Heart left ventricle (tissue), 13 donors: ENCODE measurements around the gene FLVCR2.

Source experiments
- POLR2A ChIP-seq, 2 donors: fragments of 450-650 bp; IDR thresholded peaks; one replicate each; pipeline ENCODE4 v1.6.1; 2017; ENCODE audit warnings: antibody characterized with exemption in 2 of 2, mild to moderate bottlenecking in 2 of 2, moderate library complexity in 2 of 2
- TF ChIP-seq, protein P1 (sequence below), 12 donors: fragments of 200-600 bp; sonication (generic) in 4 of 12; IDR thresholded peaks; one replicate each; pipeline versions ENCODE4 v1.5.0 to v1.8.0; 2018 to 2022; ENCODE audit warnings: antibody characterized with exemption in 12 of 12, mild to moderate bottlenecking in 5 of 12
- donor health status: ischemic (EF 13 %, LVEDD 7.1; RV severe dilation, severe dysfunction).
- donor health status: DM: no; HTN: yes; CAD: no.
- donor health status: DM: no; HTN: no; CAD: no.
- donor health status: ischemic (EF 25% LVEDD 6.9; RV normal size, moderate dysfunction).
- donor health status: ischemic (EF 25% LVEDD 5.7; RV mildly dilated, moderate dysfunction).
- donor health status: ischemic (EF 35%, LVEDD 5.7; RV mildly dilated, moderate dysfunction).
- donor health status: nonischemic (EF 11% LVEDD 7.7; RV severe dilation, severe dysfunction).
- donor health status: DM: yes; HTN: yes; CAD: no.
- donor health status: PGD.
- donor health status: ischemic (EF 29% LVEDD 5.4; RV normal size, mild dysfunction).
- donor health status: nonischemic (EF 23%, LVEDD 6.1; RV moderate dilation, normal function).

DNA sequence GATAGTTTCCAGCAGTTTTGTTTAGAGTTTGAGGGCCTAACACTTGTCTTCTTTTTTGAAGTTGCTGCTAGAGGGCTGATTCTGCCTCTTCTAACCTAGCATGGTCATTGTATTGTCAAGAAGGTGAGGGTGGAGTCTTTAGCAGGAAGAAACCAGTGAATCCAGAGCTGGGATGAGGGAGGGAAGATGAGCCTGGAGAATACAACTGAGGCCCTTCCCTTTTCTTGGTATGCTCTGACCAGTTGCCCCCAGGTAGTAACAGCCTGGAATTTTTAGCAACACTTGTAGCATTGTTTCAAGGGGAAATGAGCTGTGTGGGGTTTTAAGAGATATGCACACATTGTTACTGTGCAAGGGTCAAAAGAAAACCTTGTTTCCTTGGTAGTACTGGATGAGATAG lies 9.0 kb downstream of the FLVCR2 start:
- no peak for TF ChIP-seq POLR2A (IDR thresholded peaks at IDR 0.05)
- TF ChIP-seq, protein P1, sequence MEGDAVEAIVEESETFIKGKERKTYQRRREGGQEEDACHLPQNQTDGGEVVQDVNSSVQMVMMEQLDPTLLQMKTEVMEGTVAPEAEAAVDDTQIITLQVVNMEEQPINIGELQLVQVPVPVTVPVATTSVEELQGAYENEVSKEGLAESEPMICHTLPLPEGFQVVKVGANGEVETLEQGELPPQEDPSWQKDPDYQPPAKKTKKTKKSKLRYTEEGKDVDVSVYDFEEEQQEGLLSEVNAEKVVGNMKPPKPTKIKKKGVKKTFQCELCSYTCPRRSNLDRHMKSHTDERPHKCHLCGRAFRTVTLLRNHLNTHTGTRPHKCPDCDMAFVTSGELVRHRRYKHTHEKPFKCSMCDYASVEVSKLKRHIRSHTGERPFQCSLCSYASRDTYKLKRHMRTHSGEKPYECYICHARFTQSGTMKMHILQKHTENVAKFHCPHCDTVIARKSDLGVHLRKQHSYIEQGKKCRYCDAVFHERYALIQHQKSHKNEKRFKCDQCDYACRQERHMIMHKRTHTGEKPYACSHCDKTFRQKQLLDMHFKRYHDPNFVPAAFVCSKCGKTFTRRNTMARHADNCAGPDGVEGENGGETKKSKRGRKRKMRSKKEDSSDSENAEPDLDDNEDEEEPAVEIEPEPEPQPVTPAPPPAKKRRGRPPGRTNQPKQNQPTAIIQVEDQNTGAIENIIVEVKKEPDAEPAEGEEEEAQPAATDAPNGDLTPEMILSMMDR (IDR thresholded peaks at IDR 0.05), result no peak
